ES-I3 (cell line): ENCODE data around the gene ZC3H7A.
"Not testable (repeated sequence)": the region's sequence is repeated elsewhere in the genome, so short reads cannot be mapped to it uniquely, and the experiment has no call there.

Source experiments
- H3K36me3 ChIP-seq: 2 replicates; pipeline ENCODE4 v1.6.1; 2013; ENCODE audit warnings: mild to moderate bottlenecking, low read length, control low read depth, moderate library complexity; ENCODE audit not compliant: insufficient read depth
- H3K4me1 ChIP-seq: 2 replicates; pipeline ENCODE4 v1.6.1; 2013; ENCODE audit warnings: mild to moderate bottlenecking, control low read depth, low read length; ENCODE audit not compliant: insufficient read depth
- H3K9ac ChIP-seq: 2 replicates; pipeline ENCODE4 v1.6.1; 2013; ENCODE audit warnings: low read depth, mild to moderate bottlenecking, low read length, moderate library complexity
- H3K9me3 ChIP-seq: 2 replicates; pipeline ENCODE4 v1.6.1; 2013; ENCODE audit warnings: mild to moderate bottlenecking, low read length, moderate library complexity; ENCODE audit not compliant: control insufficient read depth, insufficient read depth

ZC3H7A gene

DNA sequence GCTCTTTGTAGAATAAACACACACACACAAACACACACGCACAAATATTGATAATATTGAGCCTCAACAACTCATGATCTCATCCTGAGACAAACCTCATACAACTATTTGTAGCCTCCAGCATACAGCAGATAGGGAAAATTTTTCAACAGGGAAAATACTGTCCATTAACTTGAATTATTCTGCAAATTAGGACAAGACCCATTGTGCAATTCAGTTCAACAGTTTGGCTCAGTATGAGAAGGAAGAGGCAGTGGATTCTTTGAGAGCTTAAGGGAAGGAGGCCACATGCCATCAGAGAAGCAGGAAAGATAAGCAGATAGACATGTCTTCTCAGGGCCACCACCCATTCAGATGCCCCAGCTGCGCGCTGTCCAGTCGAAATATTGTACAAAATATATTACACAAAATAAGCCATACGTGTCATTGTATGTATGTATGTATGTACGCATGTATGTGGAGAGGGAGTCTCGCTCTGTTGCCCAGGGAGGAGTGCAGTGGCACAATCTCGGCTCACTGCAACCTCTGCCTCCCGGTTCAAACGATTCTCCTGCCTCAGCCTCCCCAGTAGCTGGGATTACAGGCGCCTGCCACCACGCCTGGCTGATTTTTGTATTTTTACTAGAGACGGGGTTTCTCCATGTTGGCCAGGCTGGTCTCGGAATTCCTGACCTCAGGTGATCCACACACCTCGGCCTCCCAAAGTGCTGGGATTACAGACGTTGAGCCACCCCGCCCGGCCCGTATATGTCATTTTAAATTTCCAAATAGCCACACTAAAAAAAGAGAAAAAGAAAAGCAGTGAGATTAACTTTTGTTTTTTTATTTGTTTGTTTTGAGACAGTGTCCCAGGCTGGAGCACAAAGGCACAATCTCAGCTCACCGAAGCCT lies 1.8 kb downstream of the ZC3H7A start:
- peak overlapping the region; percentile 97; the same call in 1 of the 2 replicates for H3K9ac ChIP-seq
- peaks cover 6% of the 10 kb centered on the region for H3K36me3 ChIP-seq
- no peaks in the 10 kb centered on the region for H3K9me3 ChIP-seq
- H3K4me1 ChIP-seq, result 0 out of 2 replicates have a peak, but pooled peaks cover 9% of the 10 kb centered on the region

DNA sequence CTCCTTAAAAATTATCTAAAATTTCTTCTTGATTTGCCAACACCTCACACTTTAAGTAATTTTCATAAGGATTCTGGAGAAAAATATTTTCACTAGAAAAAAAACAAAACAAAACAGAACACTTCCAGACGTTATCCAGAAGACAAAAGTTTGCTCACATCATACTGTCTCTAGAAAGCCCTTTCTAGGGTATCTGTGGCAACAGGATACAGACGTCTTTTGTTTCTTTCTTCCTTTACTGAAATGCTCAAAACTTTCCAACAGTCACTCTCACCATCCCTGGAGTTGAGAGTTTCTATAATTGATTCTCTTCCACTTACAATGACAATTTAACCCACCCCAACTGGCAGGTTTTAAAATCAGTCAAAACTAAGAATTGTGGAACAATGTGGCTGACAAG lies 2.6 kb downstream of the ZC3H7A start:
- Histone ChIP-seq H3K9ac (no peak overlapping the region), H3K4me1 (0 out of 2 replicates have a peak, but pooled peaks cover 5% of the 10 kb centered on the region), H3K9me3 (no peaks in the 10 kb centered on the region), H3K36me3 (peaks cover 6% of the 10 kb centered on the region)

DNA sequence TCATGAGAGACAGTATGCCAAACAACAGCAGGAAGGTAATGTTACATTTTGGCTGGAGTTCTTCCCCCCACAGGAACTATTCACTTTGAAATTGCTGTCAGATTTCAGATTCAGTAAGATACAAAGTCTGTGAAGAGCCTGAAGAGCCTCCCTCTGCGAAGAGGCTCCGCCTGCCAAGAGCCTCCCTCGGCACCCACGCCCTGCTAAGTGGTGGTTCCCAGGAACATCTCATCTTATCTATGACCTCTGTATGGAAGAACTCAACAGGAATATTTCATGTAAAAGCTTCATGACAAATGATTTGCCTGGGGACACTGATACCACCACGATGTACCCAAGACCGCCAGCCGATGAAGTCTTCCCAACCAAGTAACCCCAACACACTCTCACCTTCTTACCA lies 3.2 kb downstream of the ZC3H7A start:
- no peaks in the 10 kb centered on the region for H3K9me3 ChIP-seq
- 0 out of 2 replicates have a peak, but pooled peaks cover 5% of the 10 kb centered on the region for H3K4me1 ChIP-seq
- H3K9ac ChIP-seq, result no peak overlapping the region

DNA sequence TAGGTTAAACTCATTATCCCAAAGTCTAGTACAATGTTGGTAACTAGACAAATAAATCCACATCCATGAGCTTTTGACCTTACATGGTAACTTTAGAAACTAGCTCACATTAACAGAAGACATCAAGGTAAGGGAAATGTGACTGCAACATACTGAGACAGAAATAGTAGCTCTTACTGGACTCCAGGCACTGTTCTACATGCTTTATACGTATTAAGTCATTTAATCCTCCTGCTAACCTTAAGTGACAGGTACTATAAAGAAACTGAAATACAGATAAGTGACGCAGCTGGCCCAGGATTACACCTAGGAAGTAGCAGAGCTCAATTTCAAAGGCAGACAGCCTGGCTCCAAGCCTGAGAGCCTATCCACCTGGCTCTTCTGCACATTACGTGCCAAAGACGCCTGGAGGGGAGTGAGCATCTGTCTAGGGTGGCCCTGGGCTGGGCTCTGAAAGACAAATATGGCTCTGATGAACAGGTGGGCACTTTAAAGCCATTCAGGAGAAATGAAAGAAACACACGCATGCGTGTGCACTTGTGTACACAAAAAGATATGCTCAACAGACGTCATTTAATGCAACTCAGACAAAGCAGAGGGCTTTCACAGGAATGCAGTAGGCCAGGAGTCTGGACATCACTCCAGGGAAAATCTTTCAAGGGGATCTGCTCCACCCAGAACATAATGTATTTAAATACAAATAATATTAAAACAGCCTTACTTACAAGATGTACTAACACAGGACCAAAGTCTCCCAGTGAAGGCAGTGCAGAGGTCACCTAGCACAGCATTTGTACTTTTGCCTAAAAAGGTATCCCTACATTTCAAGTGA lies 4.4 kb downstream of the ZC3H7A start:
- H3K9me3 ChIP-seq, result no peaks in the 10 kb centered on the region
- H3K9ac ChIP-seq, result no peak overlapping the region
- peaks cover 6% of the 10 kb centered on the region for H3K36me3 ChIP-seq
- peaks cover 8% of the 10 kb centered on the region; the same call in 1 of the 2 replicates for H3K4me1 ChIP-seq

More for the DNA sequence above, 3.2 kb downstream of the ZC3H7A start:
- peaks cover 6% of the 10 kb centered on the region for H3K36me3 ChIP-seq

DNA sequence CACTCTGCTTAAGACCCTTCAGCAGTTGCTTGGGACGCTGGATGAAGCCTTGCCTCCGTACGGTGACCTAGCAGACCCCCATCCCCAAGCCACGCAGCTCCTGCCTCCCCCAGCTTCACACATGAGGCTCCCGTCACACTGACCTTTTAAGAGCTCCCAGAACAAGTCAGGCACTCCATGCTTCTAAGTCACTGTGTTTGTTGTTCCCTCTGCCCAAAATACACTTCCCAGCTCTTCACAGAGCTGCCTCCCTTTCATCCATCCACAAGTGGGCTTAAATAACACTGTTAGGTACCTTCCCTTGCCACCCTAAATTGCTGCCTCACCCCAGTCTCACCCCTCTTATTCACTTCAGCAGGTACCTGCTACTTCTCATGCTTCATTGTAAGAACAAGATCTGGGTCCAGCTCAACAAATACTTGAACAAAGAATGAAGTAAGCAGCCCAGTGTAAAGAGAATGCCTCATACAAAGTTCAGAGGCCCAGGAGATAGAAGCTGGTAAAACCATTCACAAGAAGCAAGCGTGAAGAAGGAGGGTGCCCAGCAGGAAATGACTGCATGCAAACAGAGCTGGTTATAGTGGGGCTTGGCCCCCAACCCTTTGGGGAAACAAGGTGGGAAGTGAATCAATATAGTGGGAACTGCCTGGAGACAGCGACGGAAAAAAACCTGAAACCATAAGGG lies 5.8 kb downstream of the ZC3H7A start:
- H3K4me1 ChIP-seq, result peaks cover 11% of the 10 kb centered on the region; the same call in 1 of the 2 replicates
- H3K9ac ChIP-seq, result no peak overlapping the region
- H3K9me3 ChIP-seq, result no peaks in the 10 kb centered on the region
- peaks cover 6% of the 10 kb centered on the region for H3K36me3 ChIP-seq

DNA sequence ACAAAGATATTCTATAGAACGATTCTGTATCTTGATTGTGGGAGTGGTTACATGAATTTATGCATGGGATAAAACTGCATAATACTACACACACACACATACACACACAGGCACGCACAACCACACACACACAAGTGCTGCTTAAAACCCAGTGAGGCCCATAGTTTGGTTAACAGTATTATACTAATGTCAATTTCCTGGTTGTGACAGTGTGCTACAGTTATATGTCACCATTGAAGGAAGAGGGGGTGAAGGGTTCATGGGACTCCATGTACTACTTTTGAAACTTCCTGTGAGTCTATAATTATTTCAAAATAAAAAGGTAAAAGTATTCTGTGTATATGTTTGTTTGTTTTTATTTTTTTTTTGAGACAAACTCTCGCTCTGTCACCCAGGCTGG lies 8.1 kb downstream of the ZC3H7A start:
- no peaks in the 10 kb centered on the region for H3K36me3 ChIP-seq
- H3K9ac ChIP-seq, result no peak overlapping the region
- H3K9me3 ChIP-seq, result no peaks in the 10 kb centered on the region
- peaks cover 8% of the 10 kb centered on the region; the same call in 1 of the 2 replicates for H3K4me1 ChIP-seq

DNA sequence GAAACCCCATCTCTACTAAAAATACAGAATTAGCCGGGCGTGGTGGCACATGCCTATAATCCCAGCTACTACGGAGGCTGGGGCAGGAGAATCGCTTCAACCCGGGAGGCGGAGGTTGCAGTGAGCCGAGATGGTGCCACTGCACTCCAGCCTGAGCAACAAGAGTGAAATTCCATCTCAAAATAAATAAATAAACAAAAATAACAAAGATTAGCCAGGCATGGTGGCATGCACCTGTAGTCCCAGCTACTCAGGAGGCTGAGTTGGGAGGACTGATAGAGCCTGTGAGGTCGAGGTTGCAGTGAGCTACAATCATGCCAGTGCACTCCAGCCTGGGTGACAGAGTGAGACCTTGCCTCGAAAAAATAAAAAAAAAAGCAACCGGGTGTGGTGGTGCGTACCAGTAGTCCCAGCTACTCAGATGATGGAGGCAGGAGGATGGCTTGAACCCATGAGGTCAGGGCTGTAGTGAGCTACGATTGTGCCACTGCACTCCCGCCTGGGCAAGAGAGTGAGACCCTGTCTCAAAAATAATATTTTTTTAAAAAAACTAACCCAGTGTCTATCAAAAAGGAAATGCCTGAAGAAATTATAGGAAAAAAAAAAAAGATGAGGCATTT lies 12.0 kb downstream of the ZC3H7A start:
- not testable (repeated sequence) for H3K9me3 ChIP-seq, H3K9ac ChIP-seq, H3K36me3 ChIP-seq
- H3K4me1 ChIP-seq, result peaks cover 21% of the 10 kb centered on the region

DNA sequence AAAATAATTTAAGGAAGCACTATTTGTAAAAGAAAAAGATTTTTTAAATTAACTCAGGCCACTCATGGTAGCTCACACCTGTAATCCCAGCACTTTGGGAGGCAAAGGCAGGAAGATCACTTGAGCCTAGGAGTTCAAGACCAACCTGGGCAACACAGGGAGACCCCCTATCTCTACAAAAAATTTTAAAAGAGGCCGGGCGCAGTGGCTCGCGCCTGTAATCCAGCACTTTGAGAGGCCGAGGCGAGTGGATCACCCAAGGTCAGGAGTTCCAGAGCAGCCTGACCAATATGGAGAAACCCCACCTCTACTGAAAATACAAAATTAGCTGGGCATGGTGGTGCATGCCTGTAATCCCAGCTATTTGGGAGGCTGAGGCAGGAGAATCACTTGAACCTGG lies 12.7 kb downstream of the ZC3H7A start:
- H3K36me3 ChIP-seq, H3K9ac ChIP-seq, H3K9me3 ChIP-seq: not testable (repeated sequence)
- peaks cover 21% of the 10 kb centered on the region for H3K4me1 ChIP-seq

DNA sequence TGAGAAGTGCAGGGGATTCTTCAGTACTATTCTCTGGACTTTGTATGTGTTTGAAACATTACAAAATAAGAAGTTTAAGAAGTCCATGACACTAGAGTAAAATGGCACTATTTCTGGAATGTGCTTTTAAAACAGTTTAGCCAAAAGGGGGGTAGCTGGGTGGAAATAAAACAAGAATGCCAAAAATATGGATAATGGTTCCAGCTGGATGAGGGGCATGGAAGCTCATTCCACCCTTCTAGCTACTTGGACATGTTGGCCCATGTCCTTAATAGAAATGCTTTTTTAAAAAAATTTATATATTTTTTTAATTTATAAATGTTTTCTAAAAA lies 13.1 kb downstream of the ZC3H7A start:
- Histone ChIP-seq H3K4me1 (peaks cover 21% of the 10 kb centered on the region), H3K9ac (no peak overlapping the region; the same call in 1 of the 2 replicates), H3K9me3 (no peaks in the 10 kb centered on the region), H3K36me3 (peaks cover 3% of the 10 kb centered on the region; the same call in 1 of the 2 replicates)

DNA sequence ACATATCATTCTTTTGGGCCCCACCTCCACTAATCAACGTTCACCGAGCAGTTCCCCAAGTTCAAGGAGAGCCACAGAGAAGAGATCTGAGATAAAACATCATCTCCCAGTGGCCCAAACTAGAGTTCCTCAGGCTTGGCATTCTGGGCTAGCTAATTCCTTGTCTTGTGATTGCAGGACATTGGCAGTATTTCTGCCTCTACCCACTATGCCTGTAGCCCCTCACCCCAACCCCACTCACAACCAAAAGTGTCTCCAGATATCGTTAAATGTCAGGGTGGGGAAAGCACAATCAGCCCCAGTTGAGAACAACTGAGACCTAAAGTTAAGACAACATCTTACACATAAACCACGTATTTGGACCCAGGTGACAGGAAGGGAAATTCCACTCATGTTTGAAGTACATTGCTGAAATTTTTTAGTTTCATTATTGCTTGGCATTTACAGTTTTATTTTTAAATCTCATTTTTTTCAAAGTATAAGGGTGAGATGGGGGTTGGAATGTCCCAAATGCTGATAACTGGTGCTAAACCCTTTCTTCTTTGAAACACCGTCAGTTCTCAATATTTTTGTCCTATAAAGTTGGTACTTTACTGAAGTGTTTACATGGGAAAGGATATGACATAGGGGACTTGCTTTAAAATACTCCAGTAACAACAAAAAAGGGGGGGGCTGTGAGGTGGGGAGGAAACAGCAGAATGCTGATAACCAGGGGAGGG lies 13.6 kb downstream of the ZC3H7A start:
- Histone ChIP-seq H3K36me3 (peaks cover 3% of the 10 kb centered on the region; the same call in 1 of the 2 replicates), H3K9ac (no peak overlapping the region; the same call in 1 of the 2 replicates), H3K4me1 (peaks cover 21% of the 10 kb centered on the region), H3K9me3 (no peaks in the 10 kb centered on the region)

DNA sequence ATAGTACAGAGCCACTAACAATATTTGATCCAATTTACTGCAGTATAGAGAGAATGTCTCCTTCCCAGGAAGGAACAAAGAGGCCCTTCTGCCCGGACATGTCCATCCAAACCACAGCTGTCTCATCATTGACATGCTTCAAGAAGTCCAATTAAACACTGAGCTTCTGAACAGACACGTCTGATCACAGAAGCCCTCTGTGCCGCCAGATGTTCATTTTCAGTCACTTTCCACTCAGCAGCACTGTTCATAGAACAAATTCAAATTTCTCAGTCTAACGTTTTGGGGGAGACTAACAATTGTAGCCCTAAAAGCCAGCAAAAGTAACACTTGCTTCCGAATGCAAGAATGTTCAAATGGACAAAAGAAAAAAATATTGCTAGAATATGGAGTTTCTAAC lies 15.3 kb downstream of the ZC3H7A start:
- no peak overlapping the region for H3K9ac ChIP-seq
- H3K9me3 ChIP-seq, result no peaks in the 10 kb centered on the region
- H3K36me3 ChIP-seq, result peaks cover 3% of the 10 kb centered on the region
- peaks cover 18% of the 10 kb centered on the region for H3K4me1 ChIP-seq

DNA sequence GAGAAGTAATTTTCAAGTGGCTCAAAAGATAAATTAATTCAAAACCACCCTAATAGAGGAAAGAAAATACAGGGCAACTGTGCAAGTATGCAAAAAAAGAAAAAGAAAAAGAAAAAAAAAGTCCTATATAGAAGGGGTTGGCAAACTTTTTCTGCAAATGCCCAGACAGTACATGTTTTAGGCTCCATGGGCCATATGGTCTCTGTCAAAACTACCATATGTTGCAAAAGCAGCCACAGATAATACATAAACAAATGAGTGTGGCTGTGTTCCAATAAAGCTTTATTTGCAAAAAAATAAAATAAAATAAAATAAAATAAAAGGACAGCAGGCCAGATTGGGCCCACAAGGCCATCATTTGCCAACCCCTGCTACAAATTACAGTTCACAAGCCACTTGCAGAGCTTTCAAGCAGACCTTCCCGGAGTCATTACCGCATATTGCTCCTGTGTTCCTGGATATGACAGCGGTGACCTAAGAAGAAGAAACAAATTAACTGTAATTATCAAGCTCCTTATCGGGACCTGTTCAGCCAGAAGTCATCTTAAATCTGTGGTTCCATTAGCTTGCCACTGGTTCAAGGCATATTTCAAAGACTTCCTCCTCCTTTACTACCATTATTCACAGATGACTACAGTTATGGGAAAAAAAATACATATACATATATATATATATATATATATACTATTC lies 15.9 kb downstream of the ZC3H7A start:
- Histone ChIP-seq H3K9me3 (no peaks in the 10 kb centered on the region), H3K4me1 (peaks cover 14% of the 10 kb centered on the region), H3K9ac (no peak overlapping the region), H3K36me3 (peaks cover 5% of the 10 kb centered on the region)

DNA sequence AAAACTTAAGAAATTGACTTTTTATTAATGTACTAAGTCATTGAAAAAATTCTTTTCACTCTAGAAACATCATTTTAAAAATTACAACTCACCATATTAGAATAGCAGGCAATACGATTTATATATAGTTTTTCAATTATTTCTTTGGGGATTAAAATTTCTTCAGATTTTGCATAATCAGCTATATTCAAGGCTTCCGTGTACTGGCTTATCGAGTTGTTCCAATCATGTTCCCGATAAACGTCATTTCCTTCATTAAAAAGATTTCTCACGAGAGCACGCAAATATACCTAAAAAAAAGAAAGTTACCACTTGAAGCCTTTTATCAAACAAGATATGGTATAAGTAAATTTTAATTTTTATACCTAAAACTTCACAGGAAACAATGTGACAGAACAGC lies 18.0 kb downstream of the ZC3H7A start:
- Histone ChIP-seq H3K9me3 (no peaks in the 10 kb centered on the region), H3K4me1 (peaks cover 14% of the 10 kb centered on the region), H3K9ac (no peak overlapping the region), H3K36me3 (peaks cover 5% of the 10 kb centered on the region)
